ENCODE measurements around the gene LINC01488. TPM values are rescaled to one million over a fixed set of nuclear protein-coding genes. Genes with fewer than 3 reads are reported as not detected.

Gene LINC01488
- total and polyA plus RNA-seq, 2 of the 13 experiments (the other 11 are each of a cell fraction or from before 2014, with no cell fraction given), result 0.26 to 0.58 TPM

DNA sequence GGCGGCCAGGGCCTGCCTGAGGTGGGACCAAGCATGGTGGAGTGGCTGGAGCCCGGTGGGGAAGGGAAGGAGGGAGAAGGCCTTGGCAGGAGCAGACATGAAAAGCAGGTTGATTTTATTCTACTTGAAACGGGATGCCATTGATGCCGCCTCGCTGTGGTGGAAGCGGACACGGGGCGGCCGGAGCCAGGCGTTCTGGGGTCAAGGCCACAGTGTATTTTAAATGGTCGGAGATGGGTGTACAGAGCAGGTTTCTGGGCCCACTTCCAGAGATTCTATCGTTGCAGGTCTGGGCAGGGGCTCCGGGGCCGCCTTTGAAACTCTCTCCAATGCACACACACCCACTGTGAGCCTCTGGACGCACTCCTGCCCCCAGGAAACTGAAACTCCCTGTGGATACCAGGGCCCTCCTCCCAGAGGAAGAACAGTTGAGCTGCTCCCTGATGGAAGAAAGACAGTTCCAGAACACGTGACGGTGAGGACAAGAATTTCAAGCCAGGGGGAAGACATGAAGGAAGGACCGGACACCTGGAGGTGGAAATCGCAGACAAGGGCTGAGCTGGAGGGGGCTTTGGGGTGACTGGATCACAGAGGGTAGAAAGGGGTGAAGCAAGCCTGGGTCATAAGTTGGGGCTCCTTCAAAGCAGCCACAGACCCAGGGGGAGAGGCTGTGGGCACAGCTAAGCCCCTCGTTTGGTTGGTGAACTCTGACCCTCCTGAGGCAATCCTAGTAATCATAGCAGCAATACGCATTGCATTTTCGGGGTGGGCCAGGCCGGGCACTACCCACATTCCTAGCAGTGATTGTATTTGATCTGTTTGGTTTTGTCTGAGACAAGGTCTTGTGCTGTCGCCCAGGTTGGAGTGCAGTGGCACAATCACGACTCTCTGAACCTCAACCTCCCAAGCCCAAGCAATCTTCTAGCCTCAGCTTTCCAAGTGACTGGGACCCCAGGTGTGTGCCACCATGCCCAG, 12.3 kb upstream of the LINC01488 start (continued):
- TF ChIP-seq ZKSCAN8 (CRISPR knock-in tag; IDR thresholded peaks at IDR 0.05; ENCODE audit: borderline replicate concordance) (no peak), NAIF1 (CRISPR knock-in tag; IDR thresholded peaks at IDR 0.05; ENCODE audit: borderline replicate concordance) (no peak), RXRA (CRISPR knock-in tag; IDR thresholded peaks at IDR 0.05) (peak; percentile 91), ZNF879 (CRISPR knock-in tag; IDR thresholded peaks at IDR 0.05) (no peak), ZNF225 (CRISPR knock-in tag; IDR thresholded peaks at IDR 0.05) (no peak), HOXA3 (CRISPR knock-in tag; IDR thresholded peaks at IDR 0.05) (peak; percentile 62), ZBTB7B (CRISPR knock-in tag; IDR thresholded peaks at IDR 0.05) (peak; percentile 78)

- CTCF ChIA-PET (ENCODE audit: low intra/inter-chr PET ratio, low total read pairs), result no interaction called here
- Histone ChIP-seq H2AFZ (ENCODE audit: low read length) (no peak overlapping the region), H3K27ac (ENCODE audit: extremely low read length, insufficient read depth, low read length) (peak overlapping the region; percentile 31), H3K9me3 (ENCODE audit: low read length) (peaks cover 12% of the 10 kb centered on the region), H3K36me3 (replicated peaks in 1 of 2; ENCODE audit: control insufficient read depth in 1 of 2, insufficient read depth in 2 of 2, low read length in 2 of 2) (no peaks in the 10 kb centered on the region), H4K20me1 (ENCODE audit: insufficient read depth, low read length) (no peaks in the 10 kb centered on the region), H3K79me2 (ENCODE audit: insufficient read depth, low read length) (no peaks in the 10 kb centered on the region), H3K9ac (ENCODE audit: insufficient read depth, low read depth, low read length) (no peak overlapping the region), H3K4me2 (ENCODE audit: low read depth, low read length) (peak overlapping the region; percentile 85), H3K4me1 (ENCODE audit: insufficient read depth, low read length) (peaks cover 58% of the 10 kb centered on the region), H3K4me3 (replicated peaks in 1 of 3; ENCODE audit: insufficient read depth in 1 of 3, low read depth in 2 of 3, low read length in 3 of 3) (peak overlapping the region in 1 of 3 experiments; percentile 23; a peak in 1 of 6 replicates), H3K27me3 (ENCODE audit: control insufficient read depth in 1 of 2, insufficient read depth in 2 of 2, low read length in 2 of 2) (no peaks in the 10 kb centered on the region)
- DNase-seq (ENCODE audit: low spot score) (peak; percentile 47), ATAC-seq (0 out of 3 replicates have a peak, but pooled peaks have one; percentile 19), FAIRE-seq (peak; percentile 78)
- WGBS (ENCODE audit: low lambda C conversion rate), result 25% methylated on average over 9 of the region's 9 CpGs
- in situ Hi-C loops (cut with HindIII; ENCODE audit: extremely low pct_ligation_motif_present, low pct_unique_long_range_greater_than_20kb), result no loop called here
- POLR2A ChIA-PET, result interaction anchor here (0.9 to 1.0 kb wide), 3 partner anchors 9 to 173 kb away, joined by 3 read pairs; a partner anchor contains a TSS
- BruUV-seq (replicated peaks), result TSS peak; percentile 64
- intact Hi-C loops (cut with micrococcal nuclease; ENCODE audit: unreplicated experiment), result no loop called here
- TF ChIP-seq ZFX (CRISPR knock-in tag; IDR thresholded peaks at IDR 0.05; ENCODE audit: low read depth) (0 out of 2 replicates have a peak, but pooled peaks have one; percentile 22), NCOR1 (IDR thresholded peaks at IDR 0.05; ENCODE audit: borderline replicate concordance, low read length) (peak; percentile 50; the same call in 1 of the 2 replicates), PAXIP1 (CRISPR knock-in tag; conservative IDR thresholded peaks at IDR 0.05) (peak; percentile 38; the same call in 1 of the 2 replicates), LCORL (IDR thresholded peaks at IDR 0.05) (no peak), LCORL (CRISPR knock-in tag; IDR thresholded peaks at IDR 0.05) (0 out of 2 replicates have a peak, but pooled peaks have one; percentile 49), HNF4A (CRISPR knock-in tag; IDR thresholded peaks at IDR 0.05) (peak; percentile 81), NR2F2 (IDR thresholded peaks at IDR 0.05; ENCODE audit: borderline replicate concordance, low read depth) (0 out of 2 replicates have a peak, but pooled peaks have one; percentile 15), GATAD2A (CRISPR knock-in tag; IDR thresholded peaks at IDR 0.05) (no peak)
- TF ChIP-seq, protein P1, sequence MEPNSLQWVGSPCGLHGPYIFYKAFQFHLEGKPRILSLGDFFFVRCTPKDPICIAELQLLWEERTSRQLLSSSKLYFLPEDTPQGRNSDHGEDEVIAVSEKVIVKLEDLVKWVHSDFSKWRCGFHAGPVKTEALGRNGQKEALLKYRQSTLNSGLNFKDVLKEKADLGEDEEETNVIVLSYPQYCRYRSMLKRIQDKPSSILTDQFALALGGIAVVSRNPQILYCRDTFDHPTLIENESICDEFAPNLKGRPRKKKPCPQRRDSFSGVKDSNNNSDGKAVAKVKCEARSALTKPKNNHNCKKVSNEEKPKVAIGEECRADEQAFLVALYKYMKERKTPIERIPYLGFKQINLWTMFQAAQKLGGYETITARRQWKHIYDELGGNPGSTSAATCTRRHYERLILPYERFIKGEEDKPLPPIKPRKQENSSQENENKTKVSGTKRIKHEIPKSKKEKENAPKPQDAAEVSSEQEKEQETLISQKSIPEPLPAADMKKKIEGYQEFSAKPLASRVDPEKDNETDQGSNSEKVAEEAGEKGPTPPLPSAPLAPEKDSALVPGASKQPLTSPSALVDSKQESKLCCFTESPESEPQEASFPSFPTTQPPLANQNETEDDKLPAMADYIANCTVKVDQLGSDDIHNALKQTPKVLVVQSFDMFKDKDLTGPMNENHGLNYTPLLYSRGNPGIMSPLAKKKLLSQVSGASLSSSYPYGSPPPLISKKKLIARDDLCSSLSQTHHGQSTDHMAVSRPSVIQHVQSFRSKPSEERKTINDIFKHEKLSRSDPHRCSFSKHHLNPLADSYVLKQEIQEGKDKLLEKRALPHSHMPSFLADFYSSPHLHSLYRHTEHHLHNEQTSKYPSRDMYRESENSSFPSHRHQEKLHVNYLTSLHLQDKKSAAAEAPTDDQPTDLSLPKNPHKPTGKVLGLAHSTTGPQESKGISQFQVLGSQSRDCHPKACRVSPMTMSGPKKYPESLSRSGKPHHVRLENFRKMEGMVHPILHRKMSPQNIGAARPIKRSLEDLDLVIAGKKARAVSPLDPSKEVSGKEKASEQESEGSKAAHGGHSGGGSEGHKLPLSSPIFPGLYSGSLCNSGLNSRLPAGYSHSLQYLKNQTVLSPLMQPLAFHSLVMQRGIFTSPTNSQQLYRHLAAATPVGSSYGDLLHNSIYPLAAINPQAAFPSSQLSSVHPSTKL (CRISPR knock-in tag; IDR thresholded peaks at IDR 0.05), result 0 out of 2 replicates have a peak, but pooled peaks have one; percentile 11
These were observed 11.2 kb upstream of the LINC01488 start for GRCh38 chr11:69470301-69470700.
